Measurements from ENCODE around the gene SNX7. TPM values are rescaled to one million over a fixed set of nuclear protein-coding genes. Genes with fewer than 3 reads are reported as not detected.

The SNX7 gene
- total and polyA plus RNA-seq, 9 of the 15 experiments (the other 6 are each of a cell fraction or from before 2014, with no cell fraction given): 0.09 TPM; not detected in 8

DNA sequence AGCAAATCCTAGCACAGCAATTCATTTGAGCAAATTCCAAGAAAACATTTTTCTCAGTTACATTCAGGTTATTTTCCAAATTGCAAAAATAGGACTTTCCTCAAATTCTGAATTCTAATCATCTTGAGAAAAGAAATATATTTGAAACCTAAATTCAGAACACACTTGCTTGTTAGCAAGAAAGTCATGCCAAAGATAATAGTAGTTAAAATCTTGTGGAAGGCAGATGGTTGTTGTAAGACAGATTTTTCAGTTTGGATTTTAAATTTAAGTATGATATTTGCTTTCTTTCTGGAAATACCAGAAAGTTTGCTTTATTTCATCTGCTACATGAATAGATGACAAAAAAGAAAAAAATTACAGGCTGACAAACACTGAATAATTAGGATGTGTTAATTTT lies 29.1 kb downstream of the SNX7 start:
- H3K27me3 ChIP-seq (ENCODE audit: control insufficient read depth in 2 of 2, insufficient read depth in 2 of 2, low read length in 2 of 2): no peaks in the 10 kb centered on the region
- no peak overlapping the region for H3K4me2 ChIP-seq (ENCODE audit: insufficient read depth, low read length)
- ATAC-seq (no peak), FAIRE-seq (no peak), DNase-seq (ENCODE audit: extremely low read depth in 1 of 4, low spot score in 3 of 4) (no peak)
- ChIA-PET CTCF (ENCODE audit: low intra/inter-chr PET ratio) (no interaction called here), POLR2A (no interaction called here)
- no TSS peak for BruUV-seq (replicated peaks)
- TF ChIP-seq HMGN3 (IDR thresholded peaks at IDR 0.05; ENCODE audit: borderline replicate concordance, extremely low read depth, insufficient read length, low read depth, low read length) (no peak), PHB (CRISPR knock-in tag; IDR thresholded peaks at IDR 0.05) (no peak)
- H3K27ac ChIP-seq (ENCODE audit: extremely low read depth, low read depth, low read length): no peak overlapping the region
- no peaks in the 10 kb centered on the region for H3K4me1 ChIP-seq (replicated peaks in 1 of 2; ENCODE audit: control insufficient read depth in 2 of 2, insufficient read depth in 2 of 2, low read length in 2 of 2)
- no peaks in the 10 kb centered on the region for H3K9me3 ChIP-seq (replicated peaks; ENCODE audit: control insufficient read depth, insufficient read depth, low read depth, low read length)
- no peak overlapping the region for H2AFZ ChIP-seq (ENCODE audit: low read depth, low read length)
- H3K4me3 ChIP-seq: no peak overlapping the region
- in situ Hi-C loops (cut with MboI) (no loop called here), intact Hi-C loops (cut with micrococcal nuclease) (no loop called here)
- no peaks in the 10 kb centered on the region for H3K9me1 ChIP-seq (ENCODE audit: control insufficient read depth, insufficient read depth, low read length)
- no peaks in the 10 kb centered on the region for H3K36me3 ChIP-seq (ENCODE audit: control insufficient read depth, insufficient read depth, low read length)
- H3K79me2 ChIP-seq (ENCODE audit: control insufficient read depth, insufficient read depth, low read length): no peaks in the 10 kb centered on the region
- H4K20me1 ChIP-seq (replicated peaks; ENCODE audit: control insufficient read depth, insufficient read depth, low read length): no peaks in the 10 kb centered on the region
- no peak overlapping the region for H3K9ac ChIP-seq (ENCODE audit: insufficient read depth in 1 of 2, low read depth in 2 of 2, low read length in 2 of 2)

DNA sequence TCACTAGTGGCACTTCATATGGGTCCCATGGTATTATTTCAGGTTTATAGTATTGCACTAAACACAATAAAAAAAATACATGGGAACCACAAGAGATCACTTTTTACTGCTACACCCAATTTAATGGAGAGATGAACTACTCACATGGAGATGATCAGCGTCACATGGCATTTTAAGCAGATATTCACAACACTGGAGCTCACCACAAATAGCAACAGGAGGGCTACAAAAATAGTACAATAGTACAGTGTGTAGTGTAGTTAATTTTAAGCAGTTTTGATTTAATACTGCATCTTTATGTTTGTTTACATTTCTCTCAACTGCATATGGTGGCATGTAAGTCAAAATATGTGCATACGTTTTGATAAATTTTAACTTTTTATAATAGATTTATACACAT lies 31.0 kb downstream of the SNX7 start:
- ATAC-seq (no peak), FAIRE-seq (no peak), DNase-seq (ENCODE audit: extremely low read depth in 1 of 4, low spot score in 3 of 4) (no peak)
- Histone ChIP-seq H2AFZ (ENCODE audit: low read depth, low read length) (no peak overlapping the region), H3K4me2 (ENCODE audit: insufficient read depth, low read length) (no peak overlapping the region), H3K36me3 (ENCODE audit: control insufficient read depth, insufficient read depth, low read length) (no peaks in the 10 kb centered on the region), H3K79me2 (ENCODE audit: control insufficient read depth, insufficient read depth, low read length) (no peaks in the 10 kb centered on the region), H4K20me1 (replicated peaks; ENCODE audit: control insufficient read depth, insufficient read depth, low read length) (no peaks in the 10 kb centered on the region), H3K9ac (ENCODE audit: insufficient read depth in 1 of 2, low read depth in 2 of 2, low read length in 2 of 2) (no peak overlapping the region), H3K9me1 (ENCODE audit: control insufficient read depth, insufficient read depth, low read length) (no peaks in the 10 kb centered on the region), H3K4me1 (replicated peaks in 1 of 2; ENCODE audit: control insufficient read depth in 2 of 2, insufficient read depth in 2 of 2, low read length in 2 of 2) (no peaks in the 10 kb centered on the region), H3K27ac (ENCODE audit: extremely low read depth, low read depth, low read length) (no peak overlapping the region), H3K27me3 (ENCODE audit: control insufficient read depth in 2 of 2, insufficient read depth in 2 of 2, low read length in 2 of 2) (no peaks in the 10 kb centered on the region), H3K9me3 (replicated peaks; ENCODE audit: control insufficient read depth, insufficient read depth, low read depth, low read length) (no peaks in the 10 kb centered on the region), H3K4me3 (no peak overlapping the region)
- POLR2A ChIA-PET: no interaction called here
- CTCF ChIA-PET (ENCODE audit: low intra/inter-chr PET ratio): no interaction called here
- intact Hi-C loops (cut with micrococcal nuclease): no loop called here
- no TSS peak for BruUV-seq (replicated peaks)
- TF ChIP-seq, protein P1, sequence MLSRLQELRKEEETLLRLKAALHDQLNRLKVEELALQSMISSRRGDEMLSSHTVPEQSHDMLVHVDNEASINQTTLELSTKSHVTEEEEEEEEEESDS (CRISPR knock-in tag; IDR thresholded peaks at IDR 0.05): no peak
- no peak for TF ChIP-seq ASH1L (IDR thresholded peaks at IDR 0.05; ENCODE audit: borderline replicate concordance, low read depth, partially characterized antibody)
- in situ Hi-C loops (cut with MboI): no loop called here
- 0% methylated on average over 2 of the region's 2 CpGs for WGBS (ENCODE audit: insufficient coverage, low coverage, missing lambda C conversion rate)
